SU-DHL-6 (cell line): ENCODE measurements around the gene BIVM.

Source experiments
- CTCF ChIP-seq: fragments of 200-600 bp; sonication (generic); IDR thresholded peaks from one replicate; pipeline ENCODE4 v1.5.1; 2017; ENCODE audit warnings: antibody characterized with exemption, mild to moderate bottlenecking, low read length, moderate library complexity; ENCODE audit not compliant: insufficient read depth, poor library complexity, severe bottlenecking
- EZH2phosphoT487 ChIP-seq: fragments of 200-600 bp; sonication (generic), shearing (Covaris generic); conservative IDR thresholded peaks from 2 replicates; pipeline ENCODE4 v1.6.1; 2018; ENCODE audit warnings: mild to moderate bottlenecking, antibody characterized with exemption, low read length, moderate library complexity, mixed read lengths

GRCh38 chr13:102817241-102817640, 18.3 kb downstream of the BIVM start:
- TF ChIP-seq CTCF (no peak), EZH2phosphoT487 (no peak)
